HL-60 (cell line): ENCODE data around the gene DCAF7.

Experiments used
- DNase-seq, 2 experiments: peaks; one replicate each; pipeline ENCODE4 v3.0.0-alpha.2; 2010 to 2020; ENCODE audit warnings: low read depth in 1 of 2, low spot score in 1 of 2
- H3K27ac ChIP-seq: fragments of 250-450 bp; sonication (Bioruptor Pico); replicated peaks from 2 replicates; pipeline ENCODE4 v1.5.1; 2020; ENCODE audit warnings: mild to moderate bottlenecking, moderate library complexity
- H3K27me3 ChIP-seq: fragments of 250-450 bp; sonication (Bioruptor Pico); 2 replicates; pipeline ENCODE4 v1.5.1; 2021; ENCODE audit warnings: mild to moderate bottlenecking, moderate library complexity; ENCODE audit not compliant: insufficient read depth, poor library complexity, severe bottlenecking
- H3K4me3 ChIP-seq: replicated peaks from 2 replicates; pipeline ENCODE4 v1.5.1; 2011; ENCODE audit warnings: mild to moderate bottlenecking, control low read depth, low read length; ENCODE audit not compliant: insufficient read depth
- GABPA ChIP-seq: IDR thresholded peaks from 2 replicates; pipeline ENCODE4 v1.6.1; 2012; ENCODE audit warnings: low read depth
- POLR2AphosphoS5 ChIP-seq: IDR thresholded peaks from 2 replicates; pipeline ENCODE4 v1.6.1; 2012; ENCODE audit warnings: low read depth
- SPI1 ChIP-seq: IDR thresholded peaks from 2 replicates; pipeline ENCODE4 v1.6.1; 2012; ENCODE audit warnings: low read depth, mild to moderate bottlenecking, borderline replicate concordance
- TF ChIP-seq, protein P1 (sequence below): IDR thresholded peaks from one replicate; pipeline ENCODE4 v1.5.1; 2011; ENCODE audit warnings: low read length, control low read depth, inconsistent platforms; ENCODE audit not compliant: insufficient read depth
- TF ChIP-seq, protein P2 (sequence below): IDR thresholded peaks from 2 replicates; pipeline ENCODE4 v1.6.1; 2012; ENCODE audit warnings: low read depth; ENCODE audit not compliant: insufficient replicate concordance

DCAF7 gene

DNA sequence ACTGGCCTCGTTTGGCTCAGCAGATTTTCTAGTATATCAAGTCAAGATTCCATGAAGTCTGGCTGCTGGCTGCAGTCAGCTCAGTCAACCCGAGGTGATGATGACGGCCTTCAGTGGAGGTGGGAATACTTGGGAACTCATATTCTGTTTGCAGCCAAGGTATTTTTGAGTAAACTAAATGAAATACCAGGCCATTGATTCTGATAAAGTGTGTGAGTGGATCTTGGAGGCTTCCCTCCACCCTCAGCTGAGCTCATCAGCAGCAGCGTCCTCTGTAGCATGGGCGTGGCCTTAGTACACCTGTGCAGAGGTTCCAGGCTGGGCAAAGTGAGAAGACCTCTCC is 28.5 kb downstream of the DCAF7 start:
- Histone ChIP-seq H3K4me3 (no peak overlapping the region), H3K27me3 (no peaks in the 10 kb centered on the region), H3K27ac (no peak overlapping the region)
- no peak for DNase-seq
- TF ChIP-seq POLR2AphosphoS5 (no peak), GABPA (no peak), SPI1 (no peak)
- TF ChIP-seq, protein P1, sequence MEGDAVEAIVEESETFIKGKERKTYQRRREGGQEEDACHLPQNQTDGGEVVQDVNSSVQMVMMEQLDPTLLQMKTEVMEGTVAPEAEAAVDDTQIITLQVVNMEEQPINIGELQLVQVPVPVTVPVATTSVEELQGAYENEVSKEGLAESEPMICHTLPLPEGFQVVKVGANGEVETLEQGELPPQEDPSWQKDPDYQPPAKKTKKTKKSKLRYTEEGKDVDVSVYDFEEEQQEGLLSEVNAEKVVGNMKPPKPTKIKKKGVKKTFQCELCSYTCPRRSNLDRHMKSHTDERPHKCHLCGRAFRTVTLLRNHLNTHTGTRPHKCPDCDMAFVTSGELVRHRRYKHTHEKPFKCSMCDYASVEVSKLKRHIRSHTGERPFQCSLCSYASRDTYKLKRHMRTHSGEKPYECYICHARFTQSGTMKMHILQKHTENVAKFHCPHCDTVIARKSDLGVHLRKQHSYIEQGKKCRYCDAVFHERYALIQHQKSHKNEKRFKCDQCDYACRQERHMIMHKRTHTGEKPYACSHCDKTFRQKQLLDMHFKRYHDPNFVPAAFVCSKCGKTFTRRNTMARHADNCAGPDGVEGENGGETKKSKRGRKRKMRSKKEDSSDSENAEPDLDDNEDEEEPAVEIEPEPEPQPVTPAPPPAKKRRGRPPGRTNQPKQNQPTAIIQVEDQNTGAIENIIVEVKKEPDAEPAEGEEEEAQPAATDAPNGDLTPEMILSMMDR = no peak
- TF ChIP-seq, protein P2, sequence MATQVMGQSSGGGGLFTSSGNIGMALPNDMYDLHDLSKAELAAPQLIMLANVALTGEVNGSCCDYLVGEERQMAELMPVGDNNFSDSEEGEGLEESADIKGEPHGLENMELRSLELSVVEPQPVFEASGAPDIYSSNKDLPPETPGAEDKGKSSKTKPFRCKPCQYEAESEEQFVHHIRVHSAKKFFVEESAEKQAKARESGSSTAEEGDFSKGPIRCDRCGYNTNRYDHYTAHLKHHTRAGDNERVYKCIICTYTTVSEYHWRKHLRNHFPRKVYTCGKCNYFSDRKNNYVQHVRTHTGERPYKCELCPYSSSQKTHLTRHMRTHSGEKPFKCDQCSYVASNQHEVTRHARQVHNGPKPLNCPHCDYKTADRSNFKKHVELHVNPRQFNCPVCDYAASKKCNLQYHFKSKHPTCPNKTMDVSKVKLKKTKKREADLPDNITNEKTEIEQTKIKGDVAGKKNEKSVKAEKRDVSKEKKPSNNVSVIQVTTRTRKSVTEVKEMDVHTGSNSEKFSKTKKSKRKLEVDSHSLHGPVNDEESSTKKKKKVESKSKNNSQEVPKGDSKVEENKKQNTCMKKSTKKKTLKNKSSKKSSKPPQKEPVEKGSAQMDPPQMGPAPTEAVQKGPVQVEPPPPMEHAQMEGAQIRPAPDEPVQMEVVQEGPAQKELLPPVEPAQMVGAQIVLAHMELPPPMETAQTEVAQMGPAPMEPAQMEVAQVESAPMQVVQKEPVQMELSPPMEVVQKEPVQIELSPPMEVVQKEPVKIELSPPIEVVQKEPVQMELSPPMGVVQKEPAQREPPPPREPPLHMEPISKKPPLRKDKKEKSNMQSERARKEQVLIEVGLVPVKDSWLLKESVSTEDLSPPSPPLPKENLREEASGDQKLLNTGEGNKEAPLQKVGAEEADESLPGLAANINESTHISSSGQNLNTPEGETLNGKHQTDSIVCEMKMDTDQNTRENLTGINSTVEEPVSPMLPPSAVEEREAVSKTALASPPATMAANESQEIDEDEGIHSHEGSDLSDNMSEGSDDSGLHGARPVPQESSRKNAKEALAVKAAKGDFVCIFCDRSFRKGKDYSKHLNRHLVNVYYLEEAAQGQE = no peak

GRCh38 chr17:63579633-63580032 is 29.4 kb downstream of the DCAF7 start:
- Histone ChIP-seq H3K27ac (no peak overlapping the region), H3K27me3 (no peaks in the 10 kb centered on the region), H3K4me3 (no peak overlapping the region)
- no peak for DNase-seq
- TF ChIP-seq, protein P2 = no peak
- TF ChIP-seq, protein P1 = no peak
- TF ChIP-seq POLR2AphosphoS5 (no peak), SPI1 (no peak), GABPA (no peak)

GRCh38 chr17:63587770-63588169 is 37.5 kb downstream of the DCAF7 start:
- no peak for DNase-seq
- no peak for TF ChIP-seq GABPA
- no peak for TF ChIP-seq SPI1
- TF ChIP-seq POLR2AphosphoS5 = no peak
- TF ChIP-seq, protein P2 = no peak
- TF ChIP-seq, protein P1 = no peak
- no peak overlapping the region for H3K27ac ChIP-seq
- no peak overlapping the region for H3K4me3 ChIP-seq
- no peaks in the 10 kb centered on the region for H3K27me3 ChIP-seq
